Body of pancreas (tissue), 4 donors: ENCODE data around the gene MTR.

Experiments
- POLR2A ChIP-seq, 3 donors: fragments of 450-650 bp; IDR thresholded peaks; one replicate each; pipeline ENCODE4 v1.6.1; 2016; ENCODE audit warnings: antibody characterized with exemption in 3 of 3, mild to moderate bottlenecking in 2 of 3
- TF ChIP-seq, protein P1 (sequence below), 7 experiments: fragments of 450-650 bp in 4 of 7; fragments of 200-600 bp in 3 of 7; sonication (generic) in 3 of 7; IDR thresholded peaks; one replicate each; pipeline ENCODE4 v1.5.1; 2016 to 2019; ENCODE audit warnings: antibody characterized with exemption in 7 of 7

DNA sequence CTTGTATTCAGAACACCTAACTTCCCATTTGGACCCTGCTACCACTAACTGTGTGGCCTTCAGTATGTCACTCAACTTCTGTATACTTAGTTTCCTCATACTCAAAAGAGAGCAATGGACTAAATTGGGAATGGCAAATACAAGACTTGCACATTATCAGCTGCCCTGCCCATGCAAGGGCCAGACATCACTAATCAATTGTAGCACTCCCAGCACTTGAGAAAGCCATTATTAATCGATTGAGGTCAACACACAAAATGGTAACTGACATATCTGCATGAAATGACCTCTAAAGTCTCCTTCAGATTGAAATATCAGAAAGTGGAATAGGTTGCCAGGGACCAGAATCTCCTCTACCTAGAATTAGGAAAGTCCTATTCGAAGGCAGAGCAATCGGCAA, 149.9 kb downstream of the MTR start:
- TF ChIP-seq, protein P1, sequence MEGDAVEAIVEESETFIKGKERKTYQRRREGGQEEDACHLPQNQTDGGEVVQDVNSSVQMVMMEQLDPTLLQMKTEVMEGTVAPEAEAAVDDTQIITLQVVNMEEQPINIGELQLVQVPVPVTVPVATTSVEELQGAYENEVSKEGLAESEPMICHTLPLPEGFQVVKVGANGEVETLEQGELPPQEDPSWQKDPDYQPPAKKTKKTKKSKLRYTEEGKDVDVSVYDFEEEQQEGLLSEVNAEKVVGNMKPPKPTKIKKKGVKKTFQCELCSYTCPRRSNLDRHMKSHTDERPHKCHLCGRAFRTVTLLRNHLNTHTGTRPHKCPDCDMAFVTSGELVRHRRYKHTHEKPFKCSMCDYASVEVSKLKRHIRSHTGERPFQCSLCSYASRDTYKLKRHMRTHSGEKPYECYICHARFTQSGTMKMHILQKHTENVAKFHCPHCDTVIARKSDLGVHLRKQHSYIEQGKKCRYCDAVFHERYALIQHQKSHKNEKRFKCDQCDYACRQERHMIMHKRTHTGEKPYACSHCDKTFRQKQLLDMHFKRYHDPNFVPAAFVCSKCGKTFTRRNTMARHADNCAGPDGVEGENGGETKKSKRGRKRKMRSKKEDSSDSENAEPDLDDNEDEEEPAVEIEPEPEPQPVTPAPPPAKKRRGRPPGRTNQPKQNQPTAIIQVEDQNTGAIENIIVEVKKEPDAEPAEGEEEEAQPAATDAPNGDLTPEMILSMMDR (IDR thresholded peaks at IDR 0.05): no peak
- TF ChIP-seq POLR2A (IDR thresholded peaks at IDR 0.05): no peak
